HG03558 (cell line): ENCODE data around the gene BCAS3.
"Not testable (repeated sequence)": the region's sequence is repeated elsewhere in the genome, so short reads cannot be mapped to it uniquely, and the experiment has no call there.

Experiments
- ATAC-seq: cut with Tn5 transposase; IDR thresholded peaks from one replicate; pipeline ENCODE4 v1.9.1; 2021; ENCODE audit warnings: moderate number of reproducible peaks; ENCODE audit not compliant: unreplicated experiment; ENCODE audit errors: extremely low read depth

BCAS3 gene

DNA sequence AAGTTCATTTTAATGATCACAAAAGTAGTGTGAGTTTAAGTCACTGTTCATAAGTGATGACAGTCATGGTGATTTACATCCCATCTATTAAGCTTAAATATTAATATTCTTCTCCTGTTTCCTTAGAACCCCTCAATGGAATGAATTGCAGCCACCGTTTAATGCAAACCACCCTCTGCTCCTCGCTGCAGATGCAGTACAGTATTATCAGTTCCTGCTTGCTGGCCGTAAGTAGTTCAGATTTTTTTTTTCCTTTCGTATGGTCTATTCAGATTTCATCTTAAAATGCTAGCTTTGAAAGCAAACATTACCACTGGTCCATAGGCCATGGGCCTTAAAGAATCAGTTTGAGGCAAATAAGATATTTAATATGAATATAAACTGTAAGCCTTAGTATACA lies 363.0 kb downstream of the BCAS3 start:
- ATAC-seq: no peak

- ATAC-seq: not testable (repeated sequence)
Measured at GRCh38 chr17:61042348-61042747, 364.7 kb downstream of the BCAS3 start.

GRCh38 chr17:61047515-61047914 lies 369.9 kb downstream of the BCAS3 start:
- ATAC-seq: no peak

DNA sequence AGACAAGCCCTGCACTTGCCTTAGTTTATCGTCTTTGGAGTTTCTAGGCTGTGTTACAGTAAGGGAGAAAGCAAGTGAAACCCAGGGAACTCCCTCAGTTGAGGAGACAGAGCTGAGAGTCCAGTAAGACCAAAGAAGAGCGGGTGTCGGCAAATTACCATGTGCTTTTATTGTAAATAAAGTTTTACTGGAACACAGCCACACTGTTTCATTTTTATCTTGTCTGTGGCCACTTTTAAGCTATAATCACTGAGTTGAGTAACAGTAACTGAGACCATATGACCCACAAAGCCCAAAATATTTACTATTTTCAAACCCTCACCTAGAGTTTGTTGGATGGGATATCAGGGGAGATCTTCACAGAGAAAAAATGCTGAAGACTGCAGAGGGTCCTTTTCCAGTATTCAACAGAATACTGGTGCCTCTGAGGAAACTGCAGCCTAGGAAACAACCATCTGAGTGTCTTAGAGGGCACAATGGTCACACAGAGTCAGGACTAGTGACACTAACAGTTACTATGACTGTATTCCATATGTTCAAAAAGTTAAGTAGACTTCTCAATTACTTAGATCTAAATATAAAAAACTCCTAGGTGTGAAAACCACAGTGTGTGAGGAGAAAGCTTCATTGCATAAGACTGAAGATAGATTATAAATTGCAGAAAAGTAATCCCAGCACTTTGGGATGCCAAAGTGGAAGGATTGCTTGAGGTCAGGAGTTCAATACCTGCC lies 370.9 kb downstream of the BCAS3 start:
- no peak for ATAC-seq

GRCh38 chr17:61053469-61053868 lies 375.8 kb downstream of the BCAS3 start:
- ATAC-seq: no peak

DNA sequence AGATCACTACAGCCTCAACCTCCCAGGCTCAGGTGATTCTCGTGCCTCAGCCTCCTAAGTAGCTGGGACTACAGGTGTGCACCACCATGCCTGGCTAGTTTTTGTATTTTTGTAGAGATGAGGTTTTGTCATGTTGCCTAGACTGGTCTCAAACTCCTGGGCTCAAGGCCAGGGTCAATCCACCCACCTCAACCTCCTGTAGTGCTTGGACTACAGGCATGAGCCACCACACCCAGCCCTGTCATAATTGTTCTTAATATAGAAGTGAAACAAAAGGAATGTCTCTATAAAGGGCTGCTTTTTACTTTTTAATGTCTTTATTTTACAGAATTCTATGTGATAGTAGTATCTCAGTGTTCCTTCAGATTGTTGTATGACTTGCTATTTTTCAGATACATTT lies 376.8 kb downstream of the BCAS3 start:
- ATAC-seq: no peak

DNA sequence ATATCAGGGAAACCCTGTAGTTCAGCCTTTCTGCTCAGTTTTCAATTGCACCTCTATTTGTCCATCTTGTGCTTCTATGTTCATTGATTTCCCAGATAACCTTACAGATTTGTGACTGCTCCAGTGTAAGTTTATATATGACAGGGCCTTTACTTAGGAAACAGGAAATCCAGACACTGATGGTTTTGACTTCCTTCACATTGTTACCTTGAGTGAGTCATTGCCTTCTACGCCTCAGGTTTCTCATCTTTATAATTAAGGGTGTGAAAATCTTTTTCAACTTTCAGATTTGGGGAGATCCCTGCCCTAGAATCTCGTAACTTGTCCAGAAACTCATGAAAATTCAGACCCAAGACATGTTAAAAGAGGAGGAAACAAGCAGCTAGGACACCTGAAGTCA lies 379.6 kb downstream of the BCAS3 start:
- no peak for ATAC-seq

DNA sequence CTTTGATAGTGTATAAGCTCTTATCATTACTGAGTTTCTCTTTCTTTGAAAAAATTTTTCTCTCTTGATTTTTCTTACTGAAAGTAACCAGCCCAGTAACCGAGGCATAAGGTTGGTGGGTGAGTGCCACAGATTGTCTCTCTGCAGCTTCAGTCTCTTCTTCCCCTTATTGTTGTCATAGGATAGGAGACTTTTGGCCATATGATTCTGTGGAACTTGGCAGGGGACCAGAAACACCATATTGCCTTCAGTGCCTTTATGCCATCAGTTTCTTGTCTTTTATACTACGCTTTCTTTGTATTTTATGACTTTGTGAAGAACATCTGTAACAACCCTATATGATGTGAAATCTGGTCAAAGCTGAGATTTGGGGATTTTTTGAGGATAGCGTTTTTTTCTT lies 380.4 kb downstream of the BCAS3 start:
- no peak for ATAC-seq

GRCh38 chr17:61063528-61063927 lies 385.9 kb downstream of the BCAS3 start:
- no peak for ATAC-seq

- peak; percentile 74 for ATAC-seq
Measured at GRCh38 chr17:61064087-61064951, 386.7 kb downstream of the BCAS3 start.

- no peak for ATAC-seq
Measured at GRCh38 chr17:61065263-61065773, 387.7 kb downstream of the BCAS3 start.

DNA sequence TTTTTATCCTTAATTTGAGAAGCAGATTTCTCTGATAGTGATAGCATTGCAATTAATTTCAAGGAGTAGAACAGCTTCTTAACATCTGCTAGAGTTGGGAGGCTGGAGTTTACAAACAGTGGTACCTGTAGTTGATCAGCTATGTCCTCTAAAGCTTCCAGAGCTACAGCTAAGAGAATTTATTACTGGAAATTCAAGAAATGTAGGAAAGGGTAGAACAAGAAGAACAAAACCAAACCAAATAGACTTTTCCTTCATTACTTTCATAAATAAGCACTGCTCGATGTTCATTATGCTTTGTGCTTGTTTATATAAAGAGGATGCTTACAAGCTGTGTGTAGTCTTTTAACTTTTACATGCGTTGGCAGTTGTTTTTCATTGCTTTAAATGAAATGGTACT lies 388.4 kb downstream of the BCAS3 start:
- ATAC-seq: no peak

DNA sequence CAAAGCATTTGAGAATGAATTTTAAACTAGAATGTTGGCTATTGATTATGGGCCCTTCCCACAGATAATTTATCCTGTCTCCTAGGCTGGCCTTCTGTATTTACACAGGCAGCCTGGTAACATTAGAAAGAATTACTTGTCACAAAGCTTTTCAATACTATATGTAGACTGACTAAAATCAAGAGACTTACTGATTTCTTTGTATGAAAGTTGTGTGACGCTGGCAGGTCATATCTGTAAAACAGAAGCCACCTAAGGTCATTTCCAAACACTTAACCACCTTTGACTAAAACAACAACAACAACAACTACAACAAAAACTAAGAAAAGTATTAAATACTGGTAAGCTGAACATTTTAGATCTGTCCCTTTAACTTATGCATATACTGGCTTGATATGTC lies 393.0 kb downstream of the BCAS3 start:
- no peak for ATAC-seq

- no peak for ATAC-seq
Measured at GRCh38 chr17:61072648-61073047, 395.0 kb downstream of the BCAS3 start.

DNA sequence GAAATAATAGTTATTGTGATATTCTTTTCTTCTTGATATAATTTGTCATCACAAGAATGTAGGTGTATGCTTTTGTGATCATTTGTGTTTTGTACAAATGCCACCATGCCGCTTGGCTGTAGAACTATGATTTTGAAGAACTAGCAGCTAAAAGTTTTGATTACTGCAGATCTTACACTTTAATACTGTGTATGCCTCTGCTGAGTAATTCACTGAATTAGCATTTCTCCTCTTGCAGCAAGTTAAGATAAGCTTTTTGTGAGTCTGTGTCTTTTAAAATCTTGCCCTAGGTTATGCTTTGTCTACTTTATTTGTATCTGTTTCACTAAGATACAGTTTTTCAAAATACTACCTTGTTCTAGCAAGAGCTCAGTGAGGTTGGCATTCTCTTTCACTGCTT lies 395.5 kb downstream of the BCAS3 start:
- ATAC-seq: no peak

DNA sequence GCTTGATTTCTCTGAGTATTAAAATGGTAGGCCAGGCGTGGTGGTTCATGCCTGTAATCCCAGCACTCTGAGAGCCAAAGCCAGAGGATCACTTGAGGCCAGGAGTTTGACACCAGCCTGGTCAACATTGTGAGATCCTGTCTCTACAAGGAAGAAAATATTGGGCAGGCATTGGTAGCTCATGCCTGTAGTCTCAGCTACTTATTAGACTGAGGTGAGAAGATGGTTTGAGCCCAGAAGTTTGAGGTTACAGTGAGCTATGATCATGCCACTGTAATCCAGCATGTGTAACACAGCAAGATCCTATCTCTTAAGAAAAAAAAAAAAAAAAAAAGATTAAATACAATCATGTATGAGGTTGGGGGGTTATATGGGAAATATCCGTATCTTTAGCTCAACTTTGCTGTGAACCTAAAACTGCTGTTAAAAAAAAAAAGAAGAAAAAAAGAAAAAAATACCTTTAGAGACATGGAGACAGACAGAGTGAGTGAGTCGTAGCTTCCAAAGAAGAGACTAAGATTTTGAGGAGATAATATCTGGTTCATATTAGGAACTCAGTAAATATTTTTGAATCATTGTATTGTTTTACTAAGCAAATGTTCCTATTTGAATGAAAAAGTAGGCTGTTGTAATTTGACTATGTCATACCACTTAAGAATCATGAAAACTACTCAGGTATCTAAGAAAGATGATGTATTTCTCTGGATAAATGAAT lies 396.3 kb downstream of the BCAS3 start:
- no peak for ATAC-seq

- no peak for ATAC-seq
Measured at GRCh38 chr17:61075988-61076387, 398.3 kb downstream of the BCAS3 start.

DNA sequence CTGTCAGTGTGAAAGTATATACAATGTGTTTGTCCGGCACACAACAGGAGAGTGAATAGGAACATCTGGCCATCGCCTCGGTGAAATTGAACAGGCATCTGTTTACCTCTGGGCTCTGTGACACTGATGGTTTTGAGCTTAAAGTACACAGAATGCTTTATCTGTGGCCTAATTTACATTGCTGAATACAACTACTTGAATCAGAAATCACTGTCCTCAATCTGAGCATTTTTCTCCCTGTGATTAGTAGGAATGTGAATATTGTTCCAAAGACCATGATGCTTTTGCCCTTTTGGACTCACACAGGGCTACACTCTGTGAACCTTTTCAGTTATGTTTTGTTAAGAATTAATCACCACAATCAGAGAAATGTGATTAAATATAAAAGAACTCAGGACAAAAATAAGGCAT lies 399.0 kb downstream of the BCAS3 start:
- no peak for ATAC-seq

GRCh38 chr17:61081959-61082358 lies 404.3 kb downstream of the BCAS3 start:
- ATAC-seq: no peak

GRCh38 chr17:61084260-61084659 lies 406.6 kb downstream of the BCAS3 start:
- no peak for ATAC-seq

DNA sequence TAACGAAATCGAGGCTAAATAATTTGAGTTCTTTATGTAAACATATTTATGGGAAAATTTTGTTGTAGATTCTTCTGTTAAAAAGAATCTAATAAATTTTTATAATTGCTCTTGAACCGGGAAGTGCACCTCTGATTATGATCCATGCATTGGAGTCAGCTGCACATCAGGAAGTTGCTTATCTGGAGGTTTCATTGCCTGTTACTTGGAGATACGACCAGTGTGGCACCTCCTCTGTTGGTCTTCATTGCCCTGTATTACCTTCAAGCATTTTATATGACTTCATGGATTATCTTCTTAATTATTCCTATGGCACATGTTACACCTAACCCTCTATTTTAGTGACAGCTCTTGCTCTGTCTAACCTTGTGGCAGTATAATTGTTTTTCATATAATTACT lies 409.4 kb downstream of the BCAS3 start:
- ATAC-seq: no peak
